GM18909 (cell line): ENCODE data around the gene SLC22A14.
"Not testable (repeated sequence)": the region's sequence is repeated elsewhere in the genome, so short reads cannot be mapped to it uniquely, and the experiment has no call there.

Experiments used
- ATAC-seq: cut with Tn5 transposase; IDR thresholded peaks from one replicate; pipeline ENCODE4 v1.9.1; 2021; ENCODE audit warnings: mild to moderate bottlenecking; ENCODE audit not compliant: unreplicated experiment, poor library complexity

Gene SLC22A14

GRCh38 chr3:38311941-38312340, 29.8 kb downstream of the SLC22A14 start:
- ATAC-seq, result no peak

- no peak for ATAC-seq
Measured at GRCh38 chr3:38312356-38312755, 30.3 kb downstream of the SLC22A14 start.

GRCh38 chr3:38313263-38313662, 31.2 kb downstream of the SLC22A14 start:
- ATAC-seq, result no peak

GRCh38 chr3:38313695-38314094, 31.6 kb downstream of the SLC22A14 start:
- ATAC-seq, result no peak

GRCh38 chr3:38314112-38314763, 32.1 kb downstream of the SLC22A14 start:
- ATAC-seq, result no peak

GRCh38 chr3:38314764-38315487, 32.8 kb downstream of the SLC22A14 start:
- no peak for ATAC-seq

- ATAC-seq, result no peak
Measured at GRCh38 chr3:38315488-38316230, 33.6 kb downstream of the SLC22A14 start.

GRCh38 chr3:38316356-38317191, 34.5 kb downstream of the SLC22A14 start:
- no peak for ATAC-seq

- ATAC-seq, result no peak
Measured at GRCh38 chr3:38317192-38317759, 35.2 kb downstream of the SLC22A14 start.

- ATAC-seq, result no peak
Measured at GRCh38 chr3:38318766-38319671, 36.9 kb downstream of the SLC22A14 start.

- ATAC-seq, result not testable (repeated sequence)
Measured at GRCh38 chr3:38320638-38321037, 38.5 kb downstream of the SLC22A14 start.

GRCh38 chr3:38323060-38323459, 41.0 kb downstream of the SLC22A14 start:
- no peak for ATAC-seq

- no peak for ATAC-seq
Measured at GRCh38 chr3:38325256-38325655, 43.2 kb downstream of the SLC22A14 start.

GRCh38 chr3:38327335-38328009, 45.4 kb downstream of the SLC22A14 start:
- no peak for ATAC-seq

GRCh38 chr3:38331257-38332022, 49.3 kb downstream of the SLC22A14 start:
- ATAC-seq, result no peak

GRCh38 chr3:38332201-38332600, 50.1 kb downstream of the SLC22A14 start:
- ATAC-seq, result no peak

- no peak for ATAC-seq
Measured at GRCh38 chr3:38334142-38335055, 52.3 kb downstream of the SLC22A14 start.
